Measurements from ENCODE around the gene DPEP2.
"Not testable (repeated sequence)": the region's sequence is repeated elsewhere in the genome, so short reads cannot be mapped to it uniquely, and the experiment has no call there.

DPEP2 gene

GRCh38 chr16:68019167-68019680 lies 19.9 kb upstream of the DPEP2 start:
- no peak for ATAC-seq
- Mint-ChIP-seq H3K4me3 (no peak overlapping the region), H3K27ac (no peak overlapping the region)

DNA sequence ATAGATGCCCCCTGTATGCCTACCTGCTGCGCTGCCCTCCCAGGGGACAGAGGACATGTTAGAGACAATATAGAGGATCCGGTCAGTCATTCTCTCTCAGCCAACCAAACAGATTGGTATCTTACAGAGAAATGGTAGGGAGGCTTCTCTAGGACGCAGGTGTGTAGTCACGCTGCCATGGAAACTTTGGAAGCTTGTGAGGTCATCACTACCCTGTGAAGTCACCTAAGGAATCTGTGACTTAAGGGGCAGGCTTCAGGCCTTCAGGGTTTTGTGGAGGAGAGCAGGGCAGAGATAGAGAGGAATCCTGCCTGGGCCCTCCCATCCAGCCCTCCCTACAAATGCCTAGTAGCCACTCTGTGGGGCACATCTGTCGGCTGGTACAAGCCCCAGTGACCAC lies 16.4 kb upstream of the DPEP2 start, which contains the start of gene DPEP2NB:
TSS of gene DPEP2NB (minus strand) at position 231 of the 400 bp plus-strand sequence. CDS start at position 90, 141 bp downstream.
- no peaks in the 10 kb centered on the region for H3K27me3 Mint-ChIP-seq
- no peak within 1 kb of the TSS for H3K4me3 Mint-ChIP-seq
- DNase-seq (no peak), ATAC-seq (no peak)
- no peak within 1 kb of the TSS for H3K27ac Mint-ChIP-seq
- H3K4me1 Mint-ChIP-seq: peaks cover 18% of the 10 kb centered on the region
- no peaks in the 10 kb centered on the region for H3K9me3 Mint-ChIP-seq

More at GRCh38 chr16:68019167-68019680, 19.9 kb upstream of the DPEP2 start:
- no peak for DNase-seq
- no peaks in the 10 kb centered on the region for H3K9me3 Mint-ChIP-seq
- no peaks in the 10 kb centered on the region for H3K27me3 Mint-ChIP-seq
- H3K4me1 Mint-ChIP-seq: peaks cover 27% of the 10 kb centered on the region

DNA sequence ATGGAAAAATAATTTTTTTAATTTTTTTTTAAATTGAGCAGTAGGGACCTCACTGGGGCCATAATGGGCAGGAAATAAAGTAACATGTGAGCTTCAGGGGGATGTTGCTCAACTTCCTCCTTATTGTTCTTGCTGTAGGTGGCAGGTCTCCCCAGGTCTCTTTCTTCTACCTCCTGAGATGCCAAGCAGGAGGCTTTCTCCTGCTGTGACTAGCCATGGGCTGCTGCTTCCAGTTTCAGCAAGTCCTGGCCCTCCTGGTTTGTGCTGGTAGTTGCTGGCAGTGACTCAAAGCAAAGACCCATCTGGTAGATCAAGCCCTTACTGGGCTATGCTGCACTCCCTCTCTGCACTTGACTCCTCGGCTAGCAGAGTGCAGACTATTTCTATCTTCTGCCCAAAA lies 14.2 kb upstream of the DPEP2 start:
- H3K4me3 Mint-ChIP-seq: no peak overlapping the region
- ATAC-seq: peak; percentile 15
- no peaks in the 10 kb centered on the region for H3K27me3 Mint-ChIP-seq
- H3K9me3 Mint-ChIP-seq: no peaks in the 10 kb centered on the region
- peaks cover 18% of the 10 kb centered on the region for H3K4me1 Mint-ChIP-seq
- peak overlapping the region in 1 of 2 donors; percentile 81 for H3K27ac Mint-ChIP-seq
- no peak for DNase-seq

DNA sequence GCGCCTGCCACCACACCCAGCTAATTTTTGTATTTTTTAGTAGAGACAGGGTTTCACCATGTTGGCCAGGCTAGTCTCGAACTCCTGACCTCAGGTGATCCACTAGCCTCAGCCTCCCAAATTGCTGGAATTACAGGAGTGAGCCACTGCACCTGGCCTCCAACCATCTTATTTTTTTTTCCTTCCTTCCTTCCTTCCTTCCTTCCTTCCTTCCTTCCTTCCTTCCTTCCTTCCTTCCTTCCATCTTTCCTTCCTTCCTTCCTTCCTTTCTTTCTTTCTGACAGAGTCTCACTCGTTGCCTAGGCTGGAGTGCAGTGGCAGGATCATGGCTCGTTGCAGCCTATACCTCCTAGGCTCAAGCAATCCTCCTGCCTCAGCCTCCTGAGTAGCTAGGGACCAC lies 10.6 kb upstream of the DPEP2 start:
- not testable (repeated sequence) for ATAC-seq, H3K27me3 Mint-ChIP-seq, DNase-seq, H3K4me3 Mint-ChIP-seq, H3K27ac Mint-ChIP-seq, H3K9me3 Mint-ChIP-seq
- peaks cover 30% of the 10 kb centered on the region for H3K4me1 Mint-ChIP-seq

DNA sequence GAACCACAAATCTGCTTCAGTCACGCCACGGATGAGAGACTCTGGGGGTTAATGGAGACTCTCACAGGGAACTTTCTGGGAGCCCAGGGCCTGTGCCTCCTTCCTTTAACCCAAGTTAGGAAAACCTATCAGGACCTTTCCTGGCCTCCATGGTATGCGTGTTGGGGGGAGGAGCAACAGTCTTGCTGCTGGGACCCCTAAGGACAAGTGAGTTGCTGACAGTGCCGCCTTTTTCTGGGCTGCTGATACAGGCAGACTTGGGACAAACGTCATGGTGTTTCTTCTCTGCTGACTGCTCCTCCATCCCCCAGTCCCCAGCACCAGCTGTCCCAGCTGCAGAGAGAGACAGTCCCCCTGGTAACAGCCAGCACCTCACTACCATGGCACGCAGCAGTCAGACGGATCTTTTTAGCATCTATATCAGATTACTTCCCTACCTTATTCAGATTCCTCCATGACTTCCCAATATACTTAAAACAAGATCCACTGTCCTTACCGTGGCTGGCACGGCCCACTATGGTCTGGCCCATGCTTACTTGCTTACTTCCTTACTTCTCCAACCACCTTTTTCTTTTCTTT lies 10.0 kb upstream of the DPEP2 start:
- no peaks in the 10 kb centered on the region for H3K9me3 Mint-ChIP-seq
- peak overlapping the region in 1 of 2 donors; percentile 30 for H3K27ac Mint-ChIP-seq
- H3K4me1 Mint-ChIP-seq: peaks cover 32% of the 10 kb centered on the region
- no peak overlapping the region for H3K4me3 Mint-ChIP-seq
- no peak for DNase-seq
- ATAC-seq: no peak
- H3K27me3 Mint-ChIP-seq: no peaks in the 10 kb centered on the region

DNA sequence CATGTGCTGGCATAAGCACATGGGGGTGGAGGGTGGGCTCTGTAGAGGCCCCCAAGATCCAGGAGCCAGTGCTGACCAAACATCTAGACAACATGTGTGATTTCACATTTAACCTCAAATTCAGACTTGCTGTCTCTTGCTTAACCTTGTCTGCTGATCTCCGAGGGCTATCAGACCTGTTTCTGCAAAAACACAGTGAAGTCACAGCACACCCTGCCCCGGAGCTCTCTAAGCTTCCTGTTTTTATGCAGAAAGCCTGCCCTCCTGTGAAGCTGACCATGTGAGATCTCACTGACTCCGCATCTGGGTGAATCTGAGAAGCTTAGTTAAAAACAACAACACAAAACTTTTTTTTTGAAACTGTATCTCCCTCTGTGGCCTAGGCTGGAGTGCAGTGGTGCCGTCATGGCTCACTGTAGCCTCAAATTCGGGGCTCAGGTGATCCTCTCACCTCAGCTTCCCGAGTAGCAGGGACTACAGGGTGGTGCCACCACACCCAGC lies 6.6 kb upstream of the DPEP2 start:
- ATAC-seq (peak; percentile 74), DNase-seq (no peak)
- peaks cover 26% of the 10 kb centered on the region for H3K4me1 Mint-ChIP-seq
- peak overlapping the region; percentile 49 to 95 for H3K27ac Mint-ChIP-seq
- H3K27me3 Mint-ChIP-seq: no peaks in the 10 kb centered on the region
- peak overlapping the region in 1 of 2 donors; percentile 23 for H3K4me3 Mint-ChIP-seq
- no peaks in the 10 kb centered on the region for H3K9me3 Mint-ChIP-seq

GRCh38 chr16:68005211-68005610 lies 5.9 kb upstream of the DPEP2 start:
- Mint-ChIP-seq H3K9me3 (no peaks in the 10 kb centered on the region), H3K27me3 (no peaks in the 10 kb centered on the region), H3K4me1 (peaks cover 33% of the 10 kb centered on the region), H3K27ac (peak overlapping the region; percentile 50 to 95), H3K4me3 (no peak overlapping the region)
- no peak for DNase-seq
- ATAC-seq: no peak

GRCh38 chr16:68003031-68003430 lies 3.7 kb upstream of the DPEP2 start:
- H3K4me1 Mint-ChIP-seq: peaks cover 48% of the 10 kb centered on the region

GRCh38 chr16:68000450-68000849 lies 1.2 kb upstream of the DPEP2 start:
- peak overlapping the region; percentile 37 to 79 for H3K4me3 Mint-ChIP-seq
- no peak for ATAC-seq
- peaks cover 59% of the 10 kb centered on the region for H3K4me1 Mint-ChIP-seq

More at GRCh38 chr16:68003031-68003430, 3.7 kb upstream of the DPEP2 start:
- DNase-seq: no peak
- no peak for ATAC-seq
- no peaks in the 10 kb centered on the region for H3K9me3 Mint-ChIP-seq
- peak overlapping the region in 1 of 2 donors; percentile 3 for H3K27ac Mint-ChIP-seq
- no peak overlapping the region for H3K4me3 Mint-ChIP-seq
- no peaks in the 10 kb centered on the region for H3K27me3 Mint-ChIP-seq

GRCh38 chr16:67999985-68000384 lies 701 bp upstream of the DPEP2 start:
- Mint-ChIP-seq H3K4me3 (peak overlapping the region; percentile 79), H3K4me1 (peaks cover 59% of the 10 kb centered on the region), H3K27ac (peak overlapping the region; percentile 37 to 67), H3K9me3 (no peaks in the 10 kb centered on the region), H3K27me3 (no peaks in the 10 kb centered on the region)
- ATAC-seq (no peak), DNase-seq (no peak)

More at GRCh38 chr16:68000450-68000849, 1.2 kb upstream of the DPEP2 start:
- DNase-seq: no peak
- Mint-ChIP-seq H3K27me3 (no peaks in the 10 kb centered on the region), H3K9me3 (no peaks in the 10 kb centered on the region), H3K27ac (no peak overlapping the region)

- DNase-seq, H3K27ac Mint-ChIP-seq, H3K27me3 Mint-ChIP-seq, ATAC-seq, H3K9me3 Mint-ChIP-seq: not testable (repeated sequence)
- Mint-ChIP-seq H3K4me1 (peaks cover 70% of the 10 kb centered on the region), H3K4me3 (peak overlapping the region; percentile 79)
These were observed 979 bp downstream of the DPEP2 start for GRCh38 chr16:67998231-67998778.

DNA sequence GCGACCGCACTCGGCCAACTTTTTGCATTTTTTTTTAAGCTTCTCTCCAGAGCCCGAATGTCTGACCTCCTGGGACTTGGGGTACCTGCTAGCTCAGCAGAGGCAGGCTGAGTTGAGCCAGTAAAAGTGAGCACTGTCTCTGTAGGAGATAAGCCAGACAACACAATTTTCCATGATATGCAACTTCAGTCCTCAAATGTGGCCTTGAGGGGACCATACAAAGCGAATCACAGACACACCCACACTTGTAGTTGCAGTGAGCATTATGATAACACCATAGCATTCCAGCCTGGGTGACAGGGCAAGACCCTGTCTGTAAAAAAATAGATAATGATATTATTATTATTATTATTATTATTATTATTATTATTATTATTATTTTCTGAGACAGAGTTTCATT lies 2.6 kb downstream of the DPEP2 start:
- no peak overlapping the region for H3K27ac Mint-ChIP-seq
- H3K27me3 Mint-ChIP-seq: no peaks in the 10 kb centered on the region
- no peak overlapping the region for H3K4me3 Mint-ChIP-seq
- peaks cover 80% of the 10 kb centered on the region for H3K4me1 Mint-ChIP-seq
- no peak for DNase-seq
- no peak for ATAC-seq
- H3K9me3 Mint-ChIP-seq: no peaks in the 10 kb centered on the region

DNA sequence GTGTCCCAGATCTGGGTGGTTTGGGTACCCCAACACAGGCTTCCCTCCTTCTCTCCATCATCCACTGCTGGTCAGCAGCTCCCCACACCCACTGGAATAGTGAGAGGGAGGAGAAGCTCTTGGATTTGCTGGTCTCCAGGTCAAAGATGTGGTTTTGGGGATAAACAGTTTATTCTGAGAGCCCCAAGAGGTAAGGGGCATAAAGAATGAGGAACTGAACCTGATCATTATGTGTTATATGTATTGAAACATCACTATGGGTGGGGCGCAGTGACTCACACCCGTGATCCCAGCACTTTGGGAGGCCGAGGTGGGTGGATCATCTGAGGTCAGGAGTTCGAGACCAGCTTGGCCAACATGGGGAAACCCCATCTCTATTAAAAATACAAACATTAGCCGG lies 3.9 kb downstream of the DPEP2 start:
- DNase-seq (peak in 1 of 2 donors; percentile 49), ATAC-seq (no peak)
- peak overlapping the region; percentile 69 to 91 for H3K27ac Mint-ChIP-seq
- peak overlapping the region; percentile 38 to 45 for H3K4me3 Mint-ChIP-seq
- H3K4me1 Mint-ChIP-seq: peaks cover 71% of the 10 kb centered on the region
- H3K27me3 Mint-ChIP-seq: no peaks in the 10 kb centered on the region
- H3K9me3 Mint-ChIP-seq: no peaks in the 10 kb centered on the region

- not testable (repeated sequence) for DNase-seq
These were observed 5.3 kb downstream of the DPEP2 start for GRCh38 chr16:67994040-67994408.

DNA sequence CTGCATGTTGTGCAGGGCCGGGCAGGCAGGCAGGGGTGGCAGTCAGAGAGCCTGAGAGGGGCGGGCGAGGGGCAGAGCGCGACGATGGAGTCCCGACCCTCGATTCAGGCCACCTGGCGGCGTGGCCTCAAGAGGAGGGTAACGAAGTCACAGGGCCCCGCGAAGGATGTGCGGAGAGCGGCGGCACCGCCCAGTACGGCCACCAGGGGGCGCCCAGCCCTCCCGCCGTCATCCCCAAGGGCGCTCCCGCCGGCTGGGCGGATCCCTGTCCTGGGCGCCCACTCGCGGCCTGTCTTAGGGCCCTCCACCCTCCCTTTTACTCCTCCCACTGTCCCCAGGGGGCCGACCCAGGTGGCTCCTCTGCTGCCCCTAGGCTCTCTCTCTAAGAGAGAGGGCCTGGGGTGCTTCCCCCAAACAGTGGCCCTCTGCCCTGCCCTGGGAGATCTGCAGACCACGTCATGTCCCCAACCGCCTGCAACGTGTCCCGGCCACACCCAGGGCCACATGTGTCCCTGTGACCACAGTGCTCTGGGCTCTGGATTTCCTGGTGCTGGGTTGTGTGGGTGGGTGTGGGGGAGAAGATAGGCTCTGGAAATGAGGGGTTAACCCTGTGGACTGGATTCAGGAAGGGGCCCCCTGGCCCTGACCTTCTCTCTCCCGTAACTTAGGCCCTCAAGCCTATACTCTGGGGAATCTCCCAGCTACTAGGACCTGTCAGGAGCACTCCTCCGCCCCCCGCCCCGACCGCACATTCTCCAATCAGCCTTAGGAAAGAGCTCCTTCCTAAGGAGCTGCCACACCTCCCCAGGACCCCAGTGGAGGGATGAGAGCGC lies 5.9 kb downstream of the DPEP2 start:
- ATAC-seq: peak; percentile 87

More at GRCh38 chr16:67994040-67994408, 5.3 kb downstream of the DPEP2 start:
- H3K9me3 Mint-ChIP-seq, H3K27me3 Mint-ChIP-seq: not testable (repeated sequence)
- H3K4me3 Mint-ChIP-seq: peak overlapping the region; percentile 89 to 93
- peaks cover 57% of the 10 kb centered on the region for H3K4me1 Mint-ChIP-seq
- peak; percentile 40 for ATAC-seq
- peak overlapping the region; percentile 97 for H3K27ac Mint-ChIP-seq

More for the DNA sequence above, 5.9 kb downstream of the DPEP2 start:
- Mint-ChIP-seq H3K27ac (peak overlapping the region; percentile 97), H3K27me3 (no peaks in the 10 kb centered on the region), H3K9me3 (no peaks in the 10 kb centered on the region), H3K4me3 (peak overlapping the region; percentile 89 to 93), H3K4me1 (peaks cover 54% of the 10 kb centered on the region)
- DNase-seq: peak; percentile 88 to 90
